Activated naive CD4-positive, alpha-beta T cell treated with anti-CD3 and anti-CD28 coated beads, Interleukin-2, amount 50 U/mL, for 72 hours (primary cell): ENCODE measurements around the gene ZNF177. TPM values are rescaled to one million over a fixed set of nuclear protein-coding genes. Genes with fewer than 3 reads are reported as not detected.
A peak's percentile ranks its signal among the peaks of the same experiment; 100 is the strongest.

Source experiments
- ATAC-seq, 2 donors: fragments of 150-1000 bp; cut with Tn5 transposase; 2 replicates each; pipeline ENCODE4 v1.10.0; 2021; ENCODE audit warnings: mild to moderate bottlenecking in 2 of 2, moderate library complexity in 2 of 2
- DNase-seq, 2 donors: peaks; one replicate each; pipeline ENCODE4 v3.0.0; 2021 to 2022; ENCODE audit warnings: low spot score in 2 of 2
- H3K27ac Mint-ChIP-seq, 2 donors: one replicate each; pipeline ENCODE4 v1.8.0; 2022; ENCODE audit warnings: mild to moderate bottlenecking in 2 of 2, mixed read lengths in 2 of 2
- H3K36me3 Mint-ChIP-seq, 2 donors: one replicate each; pipeline ENCODE4 v1.8.0; 2022; ENCODE audit warnings: mixed read lengths in 2 of 2
- H3K9me3 Mint-ChIP-seq, 2 donors: one replicate each; pipeline ENCODE4 v1.8.0; 2022; ENCODE audit warnings: mixed read lengths in 2 of 2
- total RNA-seq, 2 donors: library from RNA; stranded (reverse); gene quantifications; one replicate each; pipeline ENCODE4 v1.2.3, GENCODE V29; 2022

ZNF177 gene
- total RNA-seq, 2 donors from 2014 or later = 0.41 to 1.2 TPM

DNA sequence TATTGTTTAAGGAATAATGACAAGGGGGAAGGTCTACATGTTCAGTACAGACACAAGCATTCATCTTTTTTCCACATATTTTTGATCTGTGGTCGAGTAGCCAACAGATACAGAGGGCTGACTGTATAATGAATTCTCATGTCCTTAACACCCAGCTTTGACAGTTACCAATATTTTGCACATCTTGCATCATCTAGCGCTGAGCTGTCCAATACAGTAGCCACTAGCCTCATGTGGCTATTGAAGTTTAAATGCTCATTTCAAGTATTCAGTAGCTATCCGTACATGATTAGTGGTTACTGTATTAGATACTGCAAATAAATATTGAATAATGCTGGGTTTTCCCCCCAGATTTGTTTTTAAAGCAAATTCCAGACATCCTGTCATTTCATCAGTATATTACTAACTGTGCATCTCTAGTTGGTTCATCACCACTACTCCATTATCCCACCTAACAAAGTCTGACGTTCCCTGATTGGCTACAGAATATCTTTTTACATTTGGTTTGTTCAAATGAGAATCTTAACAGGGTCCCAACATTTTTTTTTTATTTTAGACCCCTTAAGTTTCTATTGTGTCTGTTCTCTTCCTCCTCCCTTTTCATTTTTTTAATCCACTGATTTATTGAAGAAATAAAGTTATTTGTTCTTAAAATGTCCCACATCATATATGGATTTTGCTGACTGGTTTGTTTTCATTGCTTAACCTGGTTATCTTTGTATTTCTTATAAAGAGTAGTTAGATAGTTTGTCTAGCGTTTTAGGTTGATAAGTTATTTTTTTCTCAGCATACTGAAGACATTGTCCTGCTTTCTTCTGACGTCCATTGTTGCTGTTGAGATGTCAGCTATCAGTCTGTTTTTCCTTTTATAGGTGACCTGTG is 8.2 kb downstream of the ZNF177 start:
- peaks cover 38 to 40% of the 10 kb centered on the region in 2 donors for H3K9me3 Mint-ChIP-seq
- peaks cover 43 to 67% of the 10 kb centered on the region in 2 donors for H3K36me3 Mint-ChIP-seq
- ATAC-seq (no peak), DNase-seq (no peak)
- no peak overlapping the region for H3K27ac Mint-ChIP-seq

GRCh38 chr19:9381361-9381785 is 18.6 kb downstream of the ZNF177 start:
- peaks cover 81 to 84% of the 10 kb centered on the region in 2 donors for H3K36me3 Mint-ChIP-seq
- H3K9me3 Mint-ChIP-seq = peaks cover 42 to 58% of the 10 kb centered on the region in 2 donors
- ATAC-seq (no peak), DNase-seq (no peak)
- H3K27ac Mint-ChIP-seq = no peak overlapping the region

DNA sequence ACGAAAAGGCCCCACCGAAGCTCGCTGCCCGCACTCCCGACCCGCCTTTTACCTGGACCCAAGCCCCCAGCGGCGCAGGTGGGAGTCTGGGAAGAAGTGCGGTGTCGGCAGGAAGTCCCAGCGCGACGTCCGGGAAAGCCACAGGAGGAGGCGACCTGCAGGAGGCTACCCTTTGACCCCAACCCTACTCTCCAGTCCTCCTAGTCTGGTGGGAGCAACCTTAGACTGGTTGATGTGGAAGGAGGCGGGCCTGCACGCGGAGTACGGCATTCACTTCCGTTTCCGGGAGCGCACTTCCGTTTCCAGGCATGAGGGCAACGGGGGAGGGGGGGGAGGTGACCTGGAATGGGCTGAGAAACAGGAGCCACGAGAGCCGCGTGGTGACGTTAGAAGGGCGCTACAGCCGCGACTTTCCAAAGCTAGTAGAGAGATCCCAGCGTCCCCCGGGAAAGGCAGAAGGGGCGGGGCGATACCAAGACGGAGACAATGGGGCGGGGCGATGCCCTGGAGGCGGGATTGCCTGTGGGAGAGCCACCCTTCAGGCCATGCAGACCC is 44.1 kb downstream of the ZNF177 start:
- ATAC-seq = peak; percentile 85 to 92
- peak overlapping the region in 1 of 2 donors; percentile 51 for H3K27ac Mint-ChIP-seq
- peak; percentile 42 to 63 for DNase-seq
- peaks cover 38 to 42% of the 10 kb centered on the region in 2 donors for H3K9me3 Mint-ChIP-seq
- peaks cover 68 to 79% of the 10 kb centered on the region in 2 donors for H3K36me3 Mint-ChIP-seq

- Mint-ChIP-seq H3K9me3 (peaks cover 38 to 48% of the 10 kb centered on the region in 2 donors), H3K27ac (no peak overlapping the region), H3K36me3 (peaks cover 78 to 86% of the 10 kb centered on the region in 2 donors)
- DNase-seq (no peak), ATAC-seq (no peak)
Measured at GRCh38 chr19:9407827-9408226, 45.0 kb downstream of the ZNF177 start.

- no peak overlapping the region for H3K27ac Mint-ChIP-seq
Measured at GRCh38 chr19:9413240-9413954, 50.6 kb downstream of the ZNF177 start.

DNA sequence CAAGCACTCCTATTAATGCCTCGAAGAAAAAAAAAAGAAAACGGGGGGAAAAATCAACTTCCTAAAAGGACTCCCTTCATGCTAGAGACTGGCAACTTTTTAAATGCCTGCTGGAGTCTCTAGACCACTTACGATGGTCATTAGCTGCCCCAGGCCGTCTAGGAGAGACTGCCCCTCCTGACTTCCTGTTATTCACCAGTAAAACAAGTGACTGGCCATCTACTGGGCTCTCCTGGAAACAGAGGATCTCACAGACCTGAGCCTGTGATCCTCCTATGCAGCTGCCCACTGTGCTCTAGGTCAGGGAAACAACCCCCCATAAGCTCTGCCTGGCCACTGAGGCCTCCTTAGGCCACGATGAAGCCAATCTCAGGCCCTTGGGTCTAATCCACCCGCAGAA is 65.1 kb downstream of the ZNF177 start:
- H3K36me3 Mint-ChIP-seq = peaks cover 82 to 98% of the 10 kb centered on the region in 2 donors
- ATAC-seq (no peak), DNase-seq (no peak)
- no peak overlapping the region for H3K27ac Mint-ChIP-seq
- H3K9me3 Mint-ChIP-seq = peaks cover 19 to 46% of the 10 kb centered on the region in 2 donors

More at GRCh38 chr19:9413240-9413954, 50.6 kb downstream of the ZNF177 start:
- DNase-seq (no peak), ATAC-seq (no peak)
- H3K36me3 Mint-ChIP-seq = peaks cover 89 to 91% of the 10 kb centered on the region in 2 donors
- H3K9me3 Mint-ChIP-seq = peaks cover 45 to 56% of the 10 kb centered on the region in 2 donors

- H3K27ac Mint-ChIP-seq = peak overlapping the region in 1 of 2 donors; percentile 58
- peaks cover 76 to 94% of the 10 kb centered on the region in 2 donors for H3K36me3 Mint-ChIP-seq
- no peak for DNase-seq
- no peak for ATAC-seq
- peaks cover 7 to 27% of the 10 kb centered on the region in 2 donors for H3K9me3 Mint-ChIP-seq
Measured at GRCh38 chr19:9430444-9430843, 67.6 kb downstream of the ZNF177 start.

DNA sequence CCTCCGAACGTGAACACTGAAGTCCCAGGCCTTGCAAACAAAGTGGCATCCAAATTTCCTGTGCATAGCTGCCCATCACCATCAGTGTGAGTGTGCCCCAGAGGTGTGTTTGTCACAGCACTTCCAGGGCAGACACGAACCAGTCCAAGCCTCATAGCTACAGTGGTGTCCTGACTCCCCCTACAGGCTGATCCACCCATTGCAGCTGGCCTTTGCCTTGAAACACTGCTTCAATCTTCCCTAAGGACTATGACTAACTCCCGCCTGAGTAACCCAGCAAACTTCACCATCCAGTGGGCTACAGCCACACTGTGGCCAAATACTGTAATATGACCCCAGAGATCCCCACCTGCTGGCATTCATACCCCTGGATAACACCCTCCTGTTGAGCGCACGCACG is 68.7 kb downstream of the ZNF177 start:
- peaks cover 73 to 83% of the 10 kb centered on the region in 2 donors for H3K36me3 Mint-ChIP-seq
- H3K9me3 Mint-ChIP-seq = peaks cover 7 to 26% of the 10 kb centered on the region in 2 donors
- peak; percentile 37 to 61 for DNase-seq
- ATAC-seq = peak in 1 of 2 donors; percentile 21
- H3K27ac Mint-ChIP-seq = no peak overlapping the region

Other genes starting within 250 kb of the ZNF177 start
- not detected for gene OR7G1, start 247.2 kb upstream of the ZNF177 start, total RNA-seq
- gene OR7G3, start 236.1 kb upstream of the ZNF177 start, total RNA-seq = not detected
- gene ZNF317, start 222.6 kb upstream of the ZNF177 start, total RNA-seq = 10 to 100 TPM; 45.7 to 50.4 TPM
- under 1 TPM; 0.08 to 0.57 TPM for gene OR7D2, start 184.0 kb upstream of the ZNF177 start, total RNA-seq
- gene OR7D4, start 143.4 kb upstream of the ZNF177 start, total RNA-seq = not detected
- gene OR7E24, start 112.1 kb upstream of the ZNF177 start, total RNA-seq = not detected
- 1 to 10 TPM; 6.0 to 8.8 TPM for gene ZNF699, start 53.2 kb upstream of the ZNF177 start, total RNA-seq
- 1 to 10 TPM; 8.2 to 9.2 TPM for gene ZNF559, start 38.8 kb upstream of the ZNF177 start, total RNA-seq
- gene ZNF266, start 72.6 kb downstream of the ZNF177 start, total RNA-seq = 10 to 100 TPM; 27.7 to 31.9 TPM
- gene ZNF560, start 135.6 kb downstream of the ZNF177 start, total RNA-seq = under 1 TPM in 1 of 2 donors, not detected in 1; 0.27 TPM
- gene ZNF426, start 175.6 kb downstream of the ZNF177 start, total RNA-seq = 10 to 100 TPM; 10.9 to 11.7 TPM
- 10 to 100 TPM; 68.6 to 87.1 TPM for gene ZNF121, start 221.5 kb downstream of the ZNF177 start, total RNA-seq